GM18951 (cell line): Measurements from ENCODE around the gene IER5L.
"Not testable (repeated sequence)": the region's sequence is repeated elsewhere in the genome, so short reads cannot be mapped to it uniquely, and the experiment has no call there.

Experiments used
- POLR2A ChIP-seq: IDR thresholded peaks from 4 replicates; pipeline ENCODE4 v1.6.1; 2011; ENCODE audit warnings: mild to moderate bottlenecking; ENCODE audit not compliant: insufficient read length, insufficient read depth; ENCODE audit errors: extremely low read depth
- in situ Hi-C: fragments of 300-500 bp; cut with MboI; formaldehyde crosslinking; loops from one replicate; pipeline ENCODE4 v1.12.0; 2022; ENCODE audit warnings: low sequenced_read_pairs, mixed read lengths, inconsistent platforms; ENCODE audit not compliant: unreplicated experiment

Gene IER5L

GRCh38 chr9:129171993-129172751 is 5.9 kb downstream of the IER5L start:
- no peak for TF ChIP-seq POLR2A
- in situ Hi-C loops = loop anchor here (10.0 kb wide), 1 partner anchor 443 kb away; no protein-coding TSS in a partner anchor

- in situ Hi-C loops = loop anchor here (10.0 kb wide), 1 partner anchor 445 kb away; no protein-coding TSS in a partner anchor
- TF ChIP-seq POLR2A = no peak
These were observed 7.8 kb downstream of the IER5L start for GRCh38 chr9:129170229-129170628.

- in situ Hi-C loops = no loop called here
These were observed 11.2 kb downstream of the IER5L start for GRCh38 chr9:129166623-129167557.

GRCh38 chr9:129165198-129165597 is 12.9 kb downstream of the IER5L start:
- in situ Hi-C loops = no loop called here
- TF ChIP-seq POLR2A = no peak

More at GRCh38 chr9:129166623-129167557, 11.2 kb downstream of the IER5L start:
- no peak for TF ChIP-seq POLR2A

- in situ Hi-C loops = no loop called here
- no peak for TF ChIP-seq POLR2A
These were observed 13.7 kb downstream of the IER5L start for GRCh38 chr9:129164246-129164930.

- TF ChIP-seq POLR2A = no peak
- in situ Hi-C loops = no loop called here
These were observed 14.3 kb downstream of the IER5L start for GRCh38 chr9:129163753-129164152.

- in situ Hi-C loops = not testable (repeated sequence)
These were observed 14.8 kb downstream of the IER5L start for GRCh38 chr9:129163198-129163670.

- no peak for TF ChIP-seq POLR2A
- in situ Hi-C loops = no loop called here
These were observed 15.4 kb downstream of the IER5L start for GRCh38 chr9:129162497-129163197.

GRCh38 chr9:129161534-129161837 is 16.6 kb downstream of the IER5L start:
- no peak for TF ChIP-seq POLR2A
- in situ Hi-C loops = no loop called here

GRCh38 chr9:129160712-129161533 is 17.1 kb downstream of the IER5L start:
- TF ChIP-seq POLR2A = no peak
- in situ Hi-C loops = no loop called here

- in situ Hi-C loops = no loop called here
- no peak for TF ChIP-seq POLR2A
These were observed 21.9 kb downstream of the IER5L start for GRCh38 chr9:129156163-129156562.

GRCh38 chr9:129154866-129155477 is 23.1 kb downstream of the IER5L start:
- in situ Hi-C loops = no loop called here
- TF ChIP-seq POLR2A = no peak

GRCh38 chr9:129151469-129151868 is 26.6 kb downstream of the IER5L start:
- in situ Hi-C loops = no loop called here
- no peak for TF ChIP-seq POLR2A
